Kidney (tissue), 14 donors: ENCODE measurements around the gene CFAP70. TPM values are rescaled to one million over a fixed set of nuclear protein-coding genes. Genes with fewer than 3 reads are reported as not detected.

ENCODE experiments used
- DNase-seq, 5 donors: peaks; one replicate each; pipeline ENCODE4 v3.0.0-alpha.2; 2013 to 2020
- FAIRE-seq: peaks from 2 replicates; lab custom pipeline; 2012; peaks lifted over from hg19 to GRCh38; lab: Jason Lieb, UNC
- H3K27ac ChIP-seq, 2 donors: one replicate each; pipeline ENCODE4 v1.7.0; 2013; ENCODE audit warnings: low read depth in 2 of 2, low read length in 2 of 2, inconsistent platforms in 1 of 2
- H3K27me3 ChIP-seq: one replicate; pipeline ENCODE4 v1.7.1; 2013; ENCODE audit warnings: low read length, inconsistent platforms; ENCODE audit not compliant: control insufficient read depth, insufficient read depth
- H3K36me3 ChIP-seq, 3 donors: one replicate each; pipeline versions ENCODE4 v1.7.0 to v1.7.1; 2013; ENCODE audit warnings: low read length in 3 of 3, control low read depth in 1 of 3, inconsistent platforms in 1 of 3; ENCODE audit not compliant: insufficient read depth in 3 of 3, control insufficient read depth in 2 of 3
- H3K4me1 ChIP-seq, 3 donors: one replicate each; pipeline versions ENCODE4 v1.7.0 to v1.7.1; 2013; ENCODE audit warnings: low read length in 3 of 3, inconsistent platforms in 1 of 3, low read depth in 1 of 3; ENCODE audit not compliant: control insufficient read depth in 2 of 3, insufficient read depth in 2 of 3
- H3K4me3 ChIP-seq, 3 donors: one replicate each; pipeline versions ENCODE4 v1.7.0 to v1.8.1; 2013; ENCODE audit warnings: low read length in 3 of 3, control low read depth in 1 of 3, inconsistent platforms in 1 of 3
- H3K9ac ChIP-seq, 3 donors: one replicate each; pipeline versions ENCODE4 v1.7.0 to v1.7.1; 2013; ENCODE audit warnings: low read length in 3 of 3, control low read depth in 1 of 3, inconsistent platforms in 1 of 3
- H3K9me3 ChIP-seq, 3 donors: one replicate each; pipeline versions ENCODE4 v1.7.0 to v1.7.1; 2013; ENCODE audit warnings: low read length in 3 of 3, control low read depth in 1 of 3, inconsistent platforms in 1 of 3; ENCODE audit not compliant: control insufficient read depth in 2 of 3, insufficient read depth in 1 of 3
- intact Hi-C: fragments of 100-400 bp; cut with DNase I; formaldehyde crosslinking; loops from one replicate; pipeline ENCODE4 v1.11.1; 2022
- polyA plus RNA-seq: library from polyadenylated mRNA; stranded (reverse); fragments of 350-450 nt; fragmentation: Illumina TruSeq; extraction: RNeasy Lipid Tissue Mini Kit (QIAGEN cat#74804); gene quantifications from one replicate; pipeline ENCODE4 v1.2.3, GENCODE V29; 2014; ENCODE audit warnings: low read depth, low replicate concordance; ENCODE audit not compliant: insufficient read depth
- total RNA-seq: library from RNA; stranded (reverse); fragmentation: NEBNext Ultra II Directional; extraction: Animal tissue kit (Norgen Biotek cat#: 25700); gene quantifications from one replicate; pipeline ENCODE4 v1.2.1, GENCODE V29; 2021
- TF ChIP-seq, protein P1 (sequence below): IDR thresholded peaks from 3 replicates; pipeline ENCODE4 v1.5.1; 2012; ENCODE audit warnings: mild to moderate bottlenecking, moderate library complexity, borderline replicate concordance; ENCODE audit not compliant: insufficient read depth; ENCODE audit errors: extremely low read depth
- donor health status: control.
- donor health status: control.
- donor health status: control.
- donor health status: control.
- donor health status: control.
- donor health status: DM: yes; HTN: yes; CAD: no.
- donor health status: Normal renal cell carcinoma (clear cell type).

The CFAP70 gene
- total and polyA plus RNA-seq, 2 donors from 2014 or later, result 6.0 to 8.7 TPM

DNA sequence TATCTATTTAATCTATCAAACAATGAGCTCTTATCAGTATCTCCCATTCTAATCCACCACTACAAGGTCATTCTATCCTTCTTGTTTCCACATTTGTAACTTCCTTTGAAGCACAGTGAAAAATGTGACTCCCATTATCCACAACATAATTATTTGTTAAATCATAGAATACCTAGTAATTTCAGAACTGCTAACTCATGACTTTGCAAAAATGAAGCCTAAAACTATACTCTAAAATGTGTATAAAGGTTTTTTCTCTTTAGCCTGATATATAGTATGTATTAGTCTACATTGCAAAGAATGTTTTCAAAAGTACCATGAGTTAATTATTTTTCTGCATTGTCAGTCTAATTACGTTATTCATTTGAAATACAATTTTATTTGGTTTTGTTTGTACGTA is 94.2 kb downstream of the CFAP70 start:
- H3K4me1 ChIP-seq, result no peaks in the 10 kb centered on the region
- no peaks in the 10 kb centered on the region for H3K36me3 ChIP-seq
- peaks cover 0 to 2% (median 0%) of the 10 kb centered on the region in 3 donors for H3K9me3 ChIP-seq
- DNase-seq (no peak), FAIRE-seq (no peak)
- H3K27ac ChIP-seq, result no peak overlapping the region
- H3K4me3 ChIP-seq, result no peak overlapping the region
- no peak overlapping the region for H3K9ac ChIP-seq
- TF ChIP-seq, protein P1, sequence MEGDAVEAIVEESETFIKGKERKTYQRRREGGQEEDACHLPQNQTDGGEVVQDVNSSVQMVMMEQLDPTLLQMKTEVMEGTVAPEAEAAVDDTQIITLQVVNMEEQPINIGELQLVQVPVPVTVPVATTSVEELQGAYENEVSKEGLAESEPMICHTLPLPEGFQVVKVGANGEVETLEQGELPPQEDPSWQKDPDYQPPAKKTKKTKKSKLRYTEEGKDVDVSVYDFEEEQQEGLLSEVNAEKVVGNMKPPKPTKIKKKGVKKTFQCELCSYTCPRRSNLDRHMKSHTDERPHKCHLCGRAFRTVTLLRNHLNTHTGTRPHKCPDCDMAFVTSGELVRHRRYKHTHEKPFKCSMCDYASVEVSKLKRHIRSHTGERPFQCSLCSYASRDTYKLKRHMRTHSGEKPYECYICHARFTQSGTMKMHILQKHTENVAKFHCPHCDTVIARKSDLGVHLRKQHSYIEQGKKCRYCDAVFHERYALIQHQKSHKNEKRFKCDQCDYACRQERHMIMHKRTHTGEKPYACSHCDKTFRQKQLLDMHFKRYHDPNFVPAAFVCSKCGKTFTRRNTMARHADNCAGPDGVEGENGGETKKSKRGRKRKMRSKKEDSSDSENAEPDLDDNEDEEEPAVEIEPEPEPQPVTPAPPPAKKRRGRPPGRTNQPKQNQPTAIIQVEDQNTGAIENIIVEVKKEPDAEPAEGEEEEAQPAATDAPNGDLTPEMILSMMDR, result no peak
- intact Hi-C loops, result no loop called here
- no peaks in the 10 kb centered on the region for H3K27me3 ChIP-seq

GRCh38 chr10:73263693-73264347 is 94.8 kb downstream of the CFAP70 start:
- DNase-seq (peak in 2 of 5 donors; percentile 1 to 16), FAIRE-seq (no peak)
- H3K9me3 ChIP-seq, result peaks cover 0 to 2% (median 0%) of the 10 kb centered on the region in 3 donors
- H3K4me1 ChIP-seq, result no peaks in the 10 kb centered on the region
- H3K27ac ChIP-seq, result no peak overlapping the region
- no peak overlapping the region for H3K4me3 ChIP-seq
- H3K9ac ChIP-seq, result no peak overlapping the region
- intact Hi-C loops, result no loop called here
- no peaks in the 10 kb centered on the region for H3K27me3 ChIP-seq
- no peaks in the 10 kb centered on the region for H3K36me3 ChIP-seq
- TF ChIP-seq, protein P1, result peak; percentile 21

GRCh38 chr10:73262880-73263555 is 95.6 kb downstream of the CFAP70 start:
- peaks cover 0 to 2% (median 0%) of the 10 kb centered on the region in 3 donors for H3K9me3 ChIP-seq
- H3K27ac ChIP-seq, result no peak overlapping the region
- DNase-seq, result no peak
- H3K36me3 ChIP-seq, result no peaks in the 10 kb centered on the region
- TF ChIP-seq, protein P1, result no peak
- H3K9ac ChIP-seq, result no peak overlapping the region
- no peaks in the 10 kb centered on the region for H3K27me3 ChIP-seq
- intact Hi-C loops, result no loop called here
- no peaks in the 10 kb centered on the region for H3K4me1 ChIP-seq
- no peak overlapping the region for H3K4me3 ChIP-seq
- FAIRE-seq, result no peak
